GM12873 (cell line): ENCODE measurements around the gene SCRN2.

Source experiments
- TF ChIP-seq, protein P1 (sequence below): IDR thresholded peaks from 2 replicates; pipeline ENCODE4 v1.5.1; 2012; ENCODE audit warnings: low read depth, mild to moderate bottlenecking, moderate library complexity, low read length, control low read depth; ENCODE audit not compliant: insufficient read depth; ENCODE audit errors: missing control alignments

Gene SCRN2

GRCh38 chr17:47831934-47832327, 9.1 kb downstream of the SCRN2 start:
- TF ChIP-seq, protein P1, sequence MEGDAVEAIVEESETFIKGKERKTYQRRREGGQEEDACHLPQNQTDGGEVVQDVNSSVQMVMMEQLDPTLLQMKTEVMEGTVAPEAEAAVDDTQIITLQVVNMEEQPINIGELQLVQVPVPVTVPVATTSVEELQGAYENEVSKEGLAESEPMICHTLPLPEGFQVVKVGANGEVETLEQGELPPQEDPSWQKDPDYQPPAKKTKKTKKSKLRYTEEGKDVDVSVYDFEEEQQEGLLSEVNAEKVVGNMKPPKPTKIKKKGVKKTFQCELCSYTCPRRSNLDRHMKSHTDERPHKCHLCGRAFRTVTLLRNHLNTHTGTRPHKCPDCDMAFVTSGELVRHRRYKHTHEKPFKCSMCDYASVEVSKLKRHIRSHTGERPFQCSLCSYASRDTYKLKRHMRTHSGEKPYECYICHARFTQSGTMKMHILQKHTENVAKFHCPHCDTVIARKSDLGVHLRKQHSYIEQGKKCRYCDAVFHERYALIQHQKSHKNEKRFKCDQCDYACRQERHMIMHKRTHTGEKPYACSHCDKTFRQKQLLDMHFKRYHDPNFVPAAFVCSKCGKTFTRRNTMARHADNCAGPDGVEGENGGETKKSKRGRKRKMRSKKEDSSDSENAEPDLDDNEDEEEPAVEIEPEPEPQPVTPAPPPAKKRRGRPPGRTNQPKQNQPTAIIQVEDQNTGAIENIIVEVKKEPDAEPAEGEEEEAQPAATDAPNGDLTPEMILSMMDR = no peak

DNA sequence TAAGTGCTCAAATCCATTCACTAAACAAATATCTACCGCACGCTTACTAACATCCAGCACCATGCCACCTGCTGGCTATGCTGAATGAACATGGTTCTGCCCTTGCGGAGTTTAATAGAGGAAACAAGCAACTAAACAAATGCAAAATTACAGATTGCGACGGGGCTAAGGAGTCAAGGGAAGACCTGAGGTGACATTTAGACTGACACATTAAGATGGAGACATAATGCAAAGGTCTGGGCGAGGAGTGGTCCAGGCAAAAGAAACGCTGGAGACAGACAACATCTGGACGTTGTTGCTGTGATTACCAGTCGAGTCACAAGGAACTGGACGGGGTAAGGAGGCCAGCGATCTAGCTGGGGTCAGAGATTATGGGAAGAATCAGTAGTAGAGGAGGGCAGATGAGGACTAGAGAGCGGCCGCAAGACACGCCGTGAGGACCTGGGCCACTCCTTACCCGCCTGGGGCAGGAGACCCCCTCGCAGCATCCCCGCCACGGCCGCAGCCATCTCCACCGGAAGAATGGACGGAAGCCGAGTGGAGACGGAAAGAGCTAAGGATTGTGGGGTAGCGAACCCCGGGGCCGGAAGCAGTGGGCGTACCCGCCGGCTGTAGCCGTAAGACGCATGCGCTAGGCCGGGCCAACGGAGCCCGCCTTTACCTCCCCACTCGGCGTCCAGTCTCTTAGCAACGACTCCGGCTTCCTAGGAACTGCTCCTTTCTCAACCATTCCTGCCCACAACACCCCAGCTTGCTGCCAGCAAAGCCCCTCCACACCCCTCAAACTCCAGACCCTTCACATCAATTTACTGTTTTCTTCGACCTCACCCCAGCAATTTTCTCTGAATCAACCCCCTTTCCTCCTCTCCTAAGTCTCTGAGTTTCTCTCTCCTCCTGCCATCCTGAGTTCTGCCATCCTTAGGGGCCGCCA, 9.8 kb downstream of the SCRN2 start, which contains the start of the genes LRRC46 and MRPL10:
TSS of gene LRRC46 (plus strand) at position 668 of the 931 bp plus-strand sequence. CDS start 320 bp downstream, outside the sequence.
TSS of gene MRPL10 (minus strand) at position 539 of the 931 bp plus-strand sequence. CDS start at position 509, 30 bp downstream.
- TF ChIP-seq, protein P1 = peak; percentile 43

- TF ChIP-seq, protein P1 = no peak
These were observed 10.6 kb downstream of the SCRN2 start for GRCh38 chr17:47830396-47831002.

DNA sequence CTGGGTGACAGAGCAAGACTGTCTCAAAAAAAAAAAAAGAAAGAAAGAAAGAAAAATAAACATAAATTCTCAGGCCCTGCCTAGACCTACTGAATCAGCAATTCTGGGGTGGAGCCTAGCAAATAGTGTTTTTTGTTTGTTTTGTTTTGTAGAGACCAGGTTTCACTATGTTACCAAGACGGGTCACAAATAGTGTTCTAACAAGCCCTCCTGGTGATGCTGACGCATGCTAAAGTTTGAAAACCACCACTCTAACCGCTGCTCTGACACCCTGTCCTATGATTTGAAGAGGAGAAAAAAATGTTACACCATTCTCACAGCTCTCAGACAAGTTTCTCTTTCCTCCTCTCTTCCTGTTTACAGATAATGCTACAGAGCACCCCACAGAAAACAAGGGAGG, 11.2 kb downstream of the SCRN2 start:
- TF ChIP-seq, protein P1 = no peak

DNA sequence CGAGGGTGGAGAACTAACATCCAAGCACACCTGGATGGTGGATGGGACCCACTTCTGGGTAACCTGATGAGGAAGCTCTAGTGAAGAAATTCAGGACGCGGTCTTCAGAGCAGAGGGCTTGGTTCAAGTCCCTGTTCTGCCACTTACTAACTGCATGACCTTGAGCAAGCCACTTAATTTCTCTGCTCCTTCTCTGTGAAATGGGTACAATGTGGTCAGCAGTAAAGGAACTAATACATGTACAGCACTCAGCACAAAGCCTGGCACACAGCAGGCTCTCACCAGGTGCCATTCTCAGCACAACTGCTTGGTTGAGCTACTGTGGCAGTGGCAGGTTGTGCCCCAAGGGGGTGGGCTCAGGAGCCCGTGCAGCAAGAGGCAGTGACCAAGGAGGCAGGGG, 17.6 kb downstream of the SCRN2 start:
- TF ChIP-seq, protein P1 = no peak

DNA sequence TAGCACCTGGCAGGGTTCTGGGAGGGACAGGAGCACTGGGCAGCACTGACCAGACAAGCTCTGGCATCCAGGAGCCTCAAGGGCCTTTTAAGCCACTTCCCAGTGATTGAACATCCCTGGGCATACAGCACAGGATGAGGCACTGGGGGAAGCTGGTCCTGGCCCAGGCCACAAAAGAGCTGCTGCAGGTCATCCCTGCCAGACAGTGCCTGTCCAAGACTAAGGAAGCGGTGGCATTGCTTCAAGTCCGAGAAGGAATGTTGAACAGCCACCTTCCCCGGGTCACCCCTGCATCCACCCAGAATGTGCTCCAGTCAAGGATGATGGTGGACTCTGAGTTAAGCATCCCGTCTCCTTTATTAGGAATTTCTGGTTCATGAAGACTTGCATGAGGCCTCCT, 18.3 kb downstream of the SCRN2 start:
- TF ChIP-seq, protein P1 = no peak
